K562 (cell line): ENCODE data around the gene CCL22. TPM values are rescaled to one million over a fixed set of nuclear protein-coding genes. Genes with fewer than 3 reads are reported as not detected.

Experiments
- ATAC-seq: fragments of 200-7000 bp; cut with Tn5 transposase; 3 replicates; pipeline ENCODE4 v1.9.1; 2020; ENCODE audit warnings: moderate library complexity
- BruUV-seq: library from RNA; stranded (reverse); fragments of 400-500 nt; replicated peaks from 2 replicates; lab custom pipeline; 2021; lab: Mats Ljungman, UMichigan
- CTCF ChIA-PET: fragments of 300-600 bp; formaldehyde crosslinking; extraction: SDS; loops from one replicate; lab custom pipeline; 2021; ENCODE audit warnings: low intra/inter-chr PET ratio; lab: Yijun Ruan, JAX
- POLR2A ChIA-PET: fragments of 300-600, 350-650 bp; sonication (Branson Sonifier 250); formaldehyde crosslinking; extraction: SDS; loops from one replicate; lab custom pipeline; 2021; ENCODE audit warnings: antibody characterized with exemption, inconsistent platforms; lab: Yijun Ruan, JAX
- DNase-seq, 4 experiments: peaks; one replicate each; pipeline versions ENCODE4 v3.0.0 to v3.0.0-alpha.2; 2011 to 2018; ENCODE audit warnings: low spot score in 3 of 4, mixed read lengths in 3 of 4; ENCODE audit errors: extremely low read depth in 1 of 4
- FAIRE-seq: peaks from 2 replicates; lab custom pipeline; 2011; peaks lifted over from hg19 to GRCh38; lab: Jason Lieb, UNC
- H2AFZ ChIP-seq: 2 replicates; pipeline ENCODE4 v1.6.0; 2011; ENCODE audit warnings: low read depth, low read length, control low read depth, inconsistent platforms
- H3K27ac ChIP-seq: fragments of 200-600 bp; 3 replicates; pipeline ENCODE4 v1.8.0; 2011; ENCODE audit warnings: low read depth, mild to moderate bottlenecking, control low read depth, inconsistent platforms, low read length, moderate library complexity, mixed read lengths; ENCODE audit errors: extremely low read depth
- H3K27me3 ChIP-seq, 2 experiments: fragments of 300-600 bp in 1 of 2; 2 replicates in 1 of 2; 3 replicates in 1 of 2; pipeline versions ENCODE4 v1.6.0 to v1.8.0; 2011; ENCODE audit warnings: inconsistent platforms in 2 of 2, low read length in 2 of 2, mild to moderate bottlenecking in 1 of 2, mixed read lengths in 1 of 2, moderate library complexity in 1 of 2; ENCODE audit not compliant: control insufficient read depth in 2 of 2, insufficient read depth in 2 of 2
- H3K36me3 ChIP-seq: fragments of 300-600 bp; 3 replicates; pipeline ENCODE4 v1.8.0; 2011; ENCODE audit warnings: mild to moderate bottlenecking, low read length, inconsistent platforms; ENCODE audit not compliant: control insufficient read depth, insufficient read depth
- H3K4me1 ChIP-seq, 2 experiments: fragments of 200-600 bp in 1 of 2; replicated peaks in 1 of 2; 2 replicates in 1 of 2; 3 replicates in 1 of 2; pipeline versions ENCODE4 v1.5.1 to v1.8.0; 2011; ENCODE audit warnings: inconsistent platforms in 2 of 2, low read length in 2 of 2, mild to moderate bottlenecking in 1 of 2, mixed read lengths in 1 of 2, moderate library complexity in 1 of 2; ENCODE audit not compliant: control insufficient read depth in 2 of 2, insufficient read depth in 2 of 2
- H3K4me2 ChIP-seq: 2 replicates; pipeline ENCODE4 v1.6.1; 2011; ENCODE audit warnings: low read length, control low read depth, inconsistent platforms, mixed read lengths; ENCODE audit not compliant: insufficient read depth
- H3K4me3 ChIP-seq: fragments of 200-600 bp; sonication (generic), shearing (Covaris generic); 2 replicates; pipeline ENCODE4 v1.5.1; 2016; ENCODE audit warnings: control low read depth, inconsistent platforms
- H3K79me2 ChIP-seq: fragments of 200-600 bp; 3 replicates; pipeline ENCODE4 v1.8.0; 2011; ENCODE audit warnings: low read length, inconsistent platforms; ENCODE audit not compliant: control insufficient read depth, insufficient read depth
- H3K9ac ChIP-seq, 2 experiments: 2 replicates each; pipeline versions ENCODE4 v1.6.0 to v1.6.1; 2011; ENCODE audit warnings: low read depth in 2 of 2, low read length in 2 of 2, control low read depth in 1 of 2, inconsistent platforms in 1 of 2, mild to moderate bottlenecking in 1 of 2, mixed read lengths in 1 of 2; ENCODE audit not compliant: insufficient read depth in 1 of 2
- H3K9me1 ChIP-seq: one replicate; pipeline ENCODE4 v1.6.0; 2011; ENCODE audit warnings: inconsistent platforms, mild to moderate bottlenecking, low read length, moderate library complexity; ENCODE audit not compliant: control insufficient read depth, insufficient read depth
- H3K9me3 ChIP-seq: replicated peaks from 2 replicates; pipeline ENCODE4 v1.5.1; 2011; ENCODE audit warnings: low read depth, low read length, inconsistent platforms; ENCODE audit not compliant: control insufficient read depth, insufficient read depth
- H4K20me1 ChIP-seq: replicated peaks from 2 replicates; pipeline ENCODE4 v1.6.1; 2011; ENCODE audit warnings: low read length, inconsistent platforms, mixed read lengths; ENCODE audit not compliant: control insufficient read depth, insufficient read depth
- EP400 ChIP-seq: fragments of 450-650 bp; IDR thresholded peaks from 2 replicates; pipeline ENCODE4 v1.6.1; 2017; ENCODE audit warnings: antibody characterized with exemption, mild to moderate bottlenecking, moderate library complexity
- KLF13 ChIP-seq: fragments of 450-650 bp; IDR thresholded peaks from 2 replicates; pipeline ENCODE4 v1.6.1; 2016; ENCODE audit warnings: missing genetic modification characterization, low read depth, mild to moderate bottlenecking, missing compliant biosample characterization, moderate library complexity, borderline replicate concordance
- MEIS2 ChIP-seq: fragments of 450-650 bp; IDR thresholded peaks from 2 replicates; pipeline ENCODE4 v1.6.1; 2014; ENCODE audit warnings: mild to moderate bottlenecking; ENCODE audit not compliant: partially characterized antibody
- NFIC ChIP-seq: fragments of 450-650 bp; IDR thresholded peaks from 2 replicates; pipeline ENCODE4 v1.6.1; 2017; ENCODE audit warnings: mild to moderate bottlenecking, inconsistent platforms
- NONO ChIP-seq, 2 experiments: fragments of 200-400 bp in 1 of 2; fragments of 450-650 bp in 1 of 2; formaldehyde crosslinking in 1 of 2; IDR thresholded peaks; 2 replicates each; pipeline ENCODE4 v1.6.1; 2017; ENCODE audit warnings: low read depth in 2 of 2, mild to moderate bottlenecking in 2 of 2, moderate library complexity in 2 of 2, low read length in 1 of 2
- POLR3A ChIP-seq: IDR thresholded peaks from 2 replicates; pipeline ENCODE4 v1.6.1; 2011; ENCODE audit warnings: borderline replicate concordance, mild to moderate bottlenecking, moderate library complexity; ENCODE audit not compliant: insufficient read length, insufficient read depth; ENCODE audit errors: extremely low read depth
- PREB ChIP-seq: sonication (generic); formaldehyde crosslinking; IDR thresholded peaks from 2 replicates; pipeline ENCODE4 v1.8.1; 2023; ENCODE audit warnings: mild to moderate bottlenecking, missing genetic modification reagents
- RBFOX2 ChIP-seq: fragments of 200-400 bp; formaldehyde crosslinking; IDR thresholded peaks from 2 replicates; pipeline ENCODE4 v1.6.1; 2017; ENCODE audit warnings: low read depth, mild to moderate bottlenecking, low read length, moderate library complexity
- TCF7L2 ChIP-seq: fragments of 150-350 bp; IDR thresholded peaks from 2 replicates; pipeline ENCODE4 v1.6.1; 2016; ENCODE audit warnings: low read depth, mild to moderate bottlenecking, low read length, moderate library complexity
- XRCC4 ChIP-seq: IDR thresholded peaks from one replicate; pipeline ENCODE4 v1.6.1; 2011; ENCODE audit not compliant: insufficient read depth, insufficient read length; ENCODE audit errors: extremely low read depth
- ZNF121 ChIP-seq: sonication (generic); formaldehyde crosslinking; conservative IDR thresholded peaks from 2 replicates; pipeline ENCODE4 v1.8.0; 2022; ENCODE audit warnings: missing genetic modification reagents
- ZNF398 ChIP-seq: fragments of 250-450 bp; sonication (Bioruptor Pico); IDR thresholded peaks from 2 replicates; pipeline ENCODE4 v1.8.0; 2021; ENCODE audit warnings: moderate library complexity, mild to moderate bottlenecking, inconsistent platforms
- ZNF586 ChIP-seq: fragments of 450-650 bp; formaldehyde crosslinking; conservative IDR thresholded peaks from 2 replicates; pipeline ENCODE4 v1.4.0; 2020; ENCODE audit warnings: mild to moderate bottlenecking, moderate library complexity
- ZNF668 ChIP-seq: fragments of 250-450 bp; sonication (Bioruptor Pico); IDR thresholded peaks from 2 replicates; pipeline ENCODE4 v1.8.0; 2022; ENCODE audit warnings: mild to moderate bottlenecking, inconsistent platforms
- WGBS: fragments of 100-300 bp; shearing (Covaris generic); methylation state at CpG from one replicate; pipeline ENCODE4 v1.1.6; 2016; ENCODE audit warnings: low coverage, mixed read lengths; ENCODE audit not compliant: insufficient coverage; ENCODE audit errors: missing lambda C conversion rate; 5-methylcytosine and 5-hydroxymethylcytosine counted together
- in situ Hi-C: fragments of 300-500 bp; cut with MboI; formaldehyde crosslinking; loops from 4 replicates; pipeline ENCODE4 v1.15.0; 2018; ENCODE audit warnings: inconsistent platforms, mixed read lengths
- intact Hi-C: fragments of 100-400 bp; cut with micrococcal nuclease; formaldehyde crosslinking; loops from 2 replicates; pipeline ENCODE4 v1.14.2; 2022
- polyA plus RNA-seq, 8 experiments: library from polyadenylated mRNA; depleted of rRNA in 4 of 8; stranded (reverse) in 5 of 8; unstranded in 3 of 8; fragments of >200 nt; fragmentation: Nextera tagmentation in 2 of 8; fragmentation: Illumina TruSeq in 1 of 8; extraction: Ambion mirVana in 2 of 8; extraction: Trizol in 1 of 8; gene quantifications; 2 replicates each; pipeline versions ENCODE4 v1.2.1 to v1.2.3, GENCODE V29; 2011 to 2014; ENCODE audit warnings: inconsistent platforms in 1 of 8, missing spikeins in 1 of 8
- total RNA-seq, 7 experiments: library from RNA; depleted of rRNA in 6 of 7; stranded (reverse); fragments of >200 nt in 6 of 7; fragmentation: Illumina TruSeq in 2 of 7; extraction: Trizol in 2 of 7; gene quantifications; 2 replicates each; pipeline versions ENCODE4 v1.2.1 to v1.2.3, GENCODE V29; 2011 to 2021; ENCODE audit warnings: low replicate concordance in 1 of 7

The CCL22 gene
- total and polyA plus RNA-seq, 9 of the 15 experiments (the other 6 are each of a cell fraction or from before 2014, with no cell fraction given) = 0.04 to 0.29 (median 0.06) TPM; not detected in 5

GRCh38 chr16:57341441-57342303 lies 16.9 kb upstream of the CCL22 start:
- ChIA-PET CTCF (interaction anchor here (0.6 kb wide), 1 partner anchor 12 kb away, joined by 4 read pairs; no protein-coding TSS in a partner anchor), POLR2A (interaction anchor here (1.0 kb wide), 1 partner anchor 71 kb away, joined by 3 read pairs; no protein-coding TSS in a partner anchor)
- no TSS peak for BruUV-seq
- FAIRE-seq = peak; percentile 44
- no peak for DNase-seq
- H3K36me3 ChIP-seq = no peaks in the 10 kb centered on the region
- H3K79me2 ChIP-seq = no peaks in the 10 kb centered on the region
- no peak for ATAC-seq
- in situ Hi-C loops = no loop called here
- no peak overlapping the region for H3K4me2 ChIP-seq
- intact Hi-C loops = no loop called here
- H4K20me1 ChIP-seq = no peaks in the 10 kb centered on the region
- H3K27me3 ChIP-seq = peaks cover 7 to 27% of the 10 kb centered on the region in 2 experiments; a peak in 3 of 5 replicates
- no peaks in the 10 kb centered on the region for H3K9me3 ChIP-seq
- H3K4me3 ChIP-seq = no peak overlapping the region
- H2AFZ ChIP-seq = no peak overlapping the region
- H3K9me1 ChIP-seq = no peaks in the 10 kb centered on the region
- no peak overlapping the region for H3K9ac ChIP-seq
- H3K27ac ChIP-seq = no peak overlapping the region
- WGBS = under 1% methylated on average over 8 of the region's 8 CpGs
- no peaks in the 10 kb centered on the region; a peak in 1 of 5 replicates for H3K4me1 ChIP-seq
- no peak for TF ChIP-seq XRCC4
- no peak for TF ChIP-seq PREB (CRISPR knock-in tag)
- peak; percentile 43 for TF ChIP-seq MEIS2
- no peak for TF ChIP-seq ZNF398
- TF ChIP-seq POLR3A = no peak
- TF ChIP-seq EP400 = no peak
- peak; percentile 77 for TF ChIP-seq NFIC
- no peak for TF ChIP-seq KLF13 (tag)
- no peak for TF ChIP-seq ZNF668 (CRISPR knock-in tag)
- no peak for TF ChIP-seq ZNF121 (CRISPR knock-in tag)
- TF ChIP-seq TCF7L2 = no peak
- TF ChIP-seq ZNF586 (CRISPR knock-in tag) = no peak
- TF ChIP-seq RBFOX2 = no peak
- TF ChIP-seq NONO (IDR thresholded peaks at IDR 0.05; ENCODE audit: low read depth in 2 of 2, low read length in 1 of 2) = no peak
